ENCODE data around the gene SYT3.

GRCh38 chr19:50629801-50630200, 9.9 kb downstream of the SYT3 start:
- TF ChIP-seq CTCF (conservative IDR thresholded peaks at IDR 0.05; ENCODE audit: low read depth in 2 of 2) (no peak), EZH2phosphoT487 (IDR thresholded peaks at IDR 0.05; ENCODE audit: unreplicated experiment) (no peak), POLR2AphosphoS5 (IDR thresholded peaks at IDR 0.05; ENCODE audit: low read depth) (no peak), JUNB (IDR thresholded peaks at IDR 0.05; ENCODE audit: unreplicated experiment) (no peak), CREB1 (CRISPR knock-in tag; IDR thresholded peaks at IDR 0.05; ENCODE audit: low read depth) (no peak), ZNF331 (CRISPR knock-in tag; IDR thresholded peaks at IDR 0.05; ENCODE audit: low read depth) (no peak), REST (IDR thresholded peaks at IDR 0.05; ENCODE audit: unreplicated experiment) (no peak), EZH2 (IDR thresholded peaks at IDR 0.05; ENCODE audit: low read depth, unreplicated experiment) (no peak), ETS1 (IDR thresholded peaks at IDR 0.05) (no peak), NANOG (IDR thresholded peaks at IDR 0.05; ENCODE audit: borderline replicate concordance) (no peak), STAT1 (IDR thresholded peaks at IDR 0.05; ENCODE audit: unreplicated experiment) (no peak), ZNF114 (CRISPR knock-in tag; IDR thresholded peaks at IDR 0.05) (no peak)

Measured in GM23338 (cell line).